NOMO-1 treated with dmso at 0.1 percent for 144 hours (cell line): ENCODE results near the gene GRM2.

Experiments used
- DNase-seq: peaks from one replicate; lab custom pipeline; 2025; ENCODE audit not compliant: unreplicated experiment; lab: John Stamatoyannopoulos, UW

GRM2 gene

DNA sequence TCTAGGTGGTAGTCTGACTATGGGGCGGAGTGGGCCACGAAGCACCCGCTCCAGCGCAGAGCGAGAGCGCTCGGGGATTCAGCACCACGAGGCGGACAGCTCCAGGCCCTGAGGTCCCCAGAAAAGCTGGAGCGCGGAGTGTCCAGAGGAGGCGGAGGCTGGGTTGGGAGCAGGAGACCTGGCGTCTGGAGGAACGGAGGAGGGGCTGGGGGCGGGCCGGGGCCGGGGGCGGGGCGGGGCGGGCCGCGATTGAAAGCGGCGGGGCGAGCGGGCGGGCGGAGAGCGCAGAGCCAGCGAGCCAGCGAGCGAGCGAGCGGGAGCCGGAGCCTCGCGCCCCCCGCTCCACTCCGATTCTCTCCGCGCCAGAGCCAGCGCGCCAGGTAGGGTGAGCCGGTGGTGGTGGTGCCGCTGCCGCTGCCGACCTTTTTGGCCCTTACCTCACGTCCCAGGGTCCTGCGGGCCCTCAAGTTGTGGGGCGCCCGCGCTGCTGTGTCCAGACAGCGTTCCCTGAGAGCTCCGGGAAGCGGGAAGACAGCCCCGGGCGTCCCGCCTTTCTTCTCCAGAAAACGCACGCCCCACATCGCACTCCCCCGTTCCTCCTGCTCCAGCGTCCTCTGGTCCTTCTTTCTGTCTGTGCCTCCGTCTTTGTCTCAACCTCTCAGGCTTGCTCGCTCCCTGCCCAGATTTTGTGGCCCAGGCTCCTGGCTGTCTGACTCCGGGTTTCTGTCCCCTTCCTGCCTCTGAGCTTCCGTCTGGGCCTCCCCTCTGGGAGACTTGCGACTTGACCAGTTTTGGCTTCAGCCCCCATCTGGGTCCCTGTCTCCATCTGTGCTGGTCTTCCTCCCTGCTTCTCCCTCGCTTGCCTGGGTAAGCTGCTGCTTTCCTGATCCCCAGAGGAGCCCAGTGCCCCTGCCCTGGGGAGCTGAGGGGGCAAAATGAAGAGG is at the start of gene GRM2:
TSS of gene GRM2 (plus strand) at position 281 of the 944 bp plus-strand sequence. CDS start 1,916 bp downstream, outside the sequence.
- DNase-seq = no peak

DNA sequence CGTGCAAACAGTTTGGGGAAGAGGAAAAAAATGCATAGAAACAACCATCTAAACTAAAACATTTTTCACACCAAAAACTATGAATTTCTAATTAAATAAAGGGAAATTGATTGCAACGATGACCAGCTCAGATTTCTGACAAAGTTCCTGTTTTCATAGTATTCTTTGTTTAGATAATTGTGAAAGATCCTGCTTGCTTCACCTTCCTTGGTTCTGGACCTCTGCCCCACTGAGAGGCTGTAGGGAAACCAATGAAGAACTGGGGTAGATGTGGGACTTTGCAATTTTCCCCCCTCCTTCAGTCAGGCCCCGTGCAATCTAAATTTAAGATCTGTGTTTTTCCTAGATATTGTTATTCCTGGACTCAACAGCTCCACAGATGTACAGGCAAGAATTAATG is 49.6 kb upstream of the GRM2 start:
- DNase-seq = no peak

DNA sequence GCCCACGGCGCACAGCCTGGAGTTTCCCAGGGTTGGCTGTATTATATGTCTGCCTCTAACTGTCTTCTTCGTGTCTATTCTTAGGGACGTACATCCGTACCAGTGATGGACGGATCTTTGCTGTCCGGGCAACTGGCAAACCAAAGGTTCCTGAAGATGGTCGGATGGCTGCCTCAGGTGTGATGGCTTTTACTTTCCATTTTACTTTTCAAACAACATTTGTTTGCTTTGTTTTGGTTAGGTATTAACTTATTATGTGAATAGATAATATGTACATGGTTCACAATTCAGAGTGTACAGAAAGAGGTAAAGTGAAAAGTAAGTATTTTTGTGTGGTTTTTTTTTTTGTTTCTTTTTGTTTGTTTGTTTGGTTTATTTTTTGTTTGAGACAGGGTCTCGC is 46.9 kb upstream of the GRM2 start:
- no peak for DNase-seq

DNA sequence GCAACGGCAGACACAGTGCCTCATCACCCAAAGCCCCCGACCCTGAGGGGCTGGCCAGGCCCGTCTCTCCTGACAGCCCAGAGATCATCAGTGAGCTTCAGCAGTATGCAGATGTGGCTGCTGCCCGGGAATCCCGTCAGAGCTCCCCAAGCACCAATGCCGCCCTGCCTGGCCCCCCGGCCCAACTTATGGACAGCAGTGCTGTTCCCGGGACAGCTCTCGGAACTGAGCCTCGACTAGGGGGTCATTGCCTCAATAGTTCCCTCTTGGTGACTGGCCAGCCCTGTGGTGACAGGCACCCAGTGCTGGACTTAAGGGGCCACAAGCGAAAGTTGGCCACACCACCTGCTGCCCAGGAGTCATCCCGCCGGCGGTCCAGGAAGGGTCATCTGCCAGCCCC is 44.4 kb upstream of the GRM2 start:
- DNase-seq = no peak

DNA sequence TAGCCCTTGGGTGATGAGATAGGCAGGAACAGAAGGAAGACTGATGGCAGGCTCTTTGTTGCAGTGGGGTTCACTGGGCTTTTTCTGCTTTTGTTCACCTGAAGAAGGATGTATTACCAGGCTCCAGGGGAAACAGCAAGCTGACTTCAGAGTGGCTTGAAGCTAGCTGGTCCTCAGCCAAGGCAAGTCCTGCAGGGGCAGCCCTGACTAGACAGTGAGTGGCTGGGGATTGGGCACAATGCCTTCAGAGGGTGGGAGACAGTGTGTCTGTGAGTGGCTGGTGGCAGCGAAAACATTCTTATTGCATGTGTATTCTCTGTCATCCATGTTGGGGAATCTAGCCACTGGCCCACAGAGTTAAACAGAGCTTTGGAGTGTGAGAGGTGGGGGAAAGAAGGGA is 38.1 kb upstream of the GRM2 start:
- DNase-seq = no peak

DNA sequence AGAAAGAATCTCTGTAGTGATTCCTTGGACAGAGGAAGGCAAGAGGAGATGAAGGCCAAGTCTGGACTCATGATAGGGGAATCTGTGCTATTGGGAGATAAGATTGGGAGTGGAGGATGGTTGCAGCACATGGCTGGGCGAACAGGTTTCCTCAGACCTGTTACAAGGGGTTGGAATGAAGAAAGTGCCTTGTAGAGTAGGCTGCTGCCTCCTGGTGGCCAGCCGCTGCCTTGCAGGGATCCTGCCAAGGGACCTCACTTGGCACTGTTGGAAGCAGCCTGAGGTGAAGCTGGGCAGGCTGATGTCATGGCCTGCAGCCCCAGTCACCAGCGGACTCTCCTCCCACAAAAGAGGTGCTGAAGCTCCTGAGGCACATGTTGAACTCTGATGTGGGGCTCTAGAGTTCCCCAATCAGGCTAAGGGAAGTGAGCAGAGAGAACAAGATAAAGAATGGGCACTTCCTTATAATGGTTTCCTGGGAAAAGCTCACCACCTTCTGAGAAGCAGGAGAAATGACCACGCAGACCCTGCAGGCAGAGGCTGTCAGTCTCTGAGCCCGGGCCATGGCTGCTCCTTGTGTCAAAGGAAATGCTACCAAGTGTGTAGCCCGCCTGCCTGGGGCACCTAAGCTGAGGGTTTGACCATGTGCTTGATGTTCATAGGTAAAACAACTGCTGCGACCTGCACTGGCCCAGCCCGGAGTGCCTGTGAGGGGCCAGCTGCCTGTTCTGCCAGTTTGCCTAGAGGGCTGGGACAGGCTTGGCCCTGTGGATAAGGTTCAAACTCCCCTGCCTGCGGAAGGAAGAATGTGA is 37.4 kb upstream of the GRM2 start:
- DNase-seq = peak; percentile 27

DNA sequence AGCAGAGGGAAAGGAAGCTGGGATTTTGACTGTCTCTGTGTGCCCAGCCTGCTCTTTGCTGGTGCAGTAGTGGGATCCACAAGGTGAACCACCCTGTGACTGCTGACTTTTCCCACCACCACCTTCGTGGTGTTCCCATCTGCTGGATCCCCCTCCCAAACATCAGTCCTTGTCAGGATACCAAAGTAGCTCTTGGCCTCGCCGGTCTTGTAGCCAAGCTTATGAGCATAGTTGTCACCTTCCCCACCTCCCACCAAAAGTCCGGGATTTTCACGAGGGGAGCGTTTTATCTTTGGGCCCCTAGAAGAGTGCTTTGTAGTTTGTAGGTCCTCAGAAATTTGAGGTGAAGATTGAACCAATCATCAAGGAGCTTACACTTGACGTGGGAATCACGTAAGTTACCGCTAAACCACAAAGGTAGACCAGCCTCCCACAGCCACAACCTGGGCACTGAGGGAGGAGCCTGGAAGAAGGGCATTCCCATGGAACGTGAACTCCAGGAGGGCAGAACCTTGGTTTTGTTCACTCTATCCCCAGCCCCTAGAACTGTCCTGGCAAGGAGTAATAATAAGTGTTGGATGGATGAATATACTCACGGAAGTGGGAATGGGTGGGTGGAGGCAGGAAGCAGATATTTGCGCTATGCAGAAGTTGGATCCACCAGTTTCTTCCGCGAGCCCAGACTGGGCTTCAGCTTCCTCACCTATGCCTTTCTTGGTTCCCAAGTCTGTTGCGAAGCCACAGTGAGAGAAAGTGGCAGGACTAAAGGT is 36.6 kb upstream of the GRM2 start:
- DNase-seq = no peak

DNA sequence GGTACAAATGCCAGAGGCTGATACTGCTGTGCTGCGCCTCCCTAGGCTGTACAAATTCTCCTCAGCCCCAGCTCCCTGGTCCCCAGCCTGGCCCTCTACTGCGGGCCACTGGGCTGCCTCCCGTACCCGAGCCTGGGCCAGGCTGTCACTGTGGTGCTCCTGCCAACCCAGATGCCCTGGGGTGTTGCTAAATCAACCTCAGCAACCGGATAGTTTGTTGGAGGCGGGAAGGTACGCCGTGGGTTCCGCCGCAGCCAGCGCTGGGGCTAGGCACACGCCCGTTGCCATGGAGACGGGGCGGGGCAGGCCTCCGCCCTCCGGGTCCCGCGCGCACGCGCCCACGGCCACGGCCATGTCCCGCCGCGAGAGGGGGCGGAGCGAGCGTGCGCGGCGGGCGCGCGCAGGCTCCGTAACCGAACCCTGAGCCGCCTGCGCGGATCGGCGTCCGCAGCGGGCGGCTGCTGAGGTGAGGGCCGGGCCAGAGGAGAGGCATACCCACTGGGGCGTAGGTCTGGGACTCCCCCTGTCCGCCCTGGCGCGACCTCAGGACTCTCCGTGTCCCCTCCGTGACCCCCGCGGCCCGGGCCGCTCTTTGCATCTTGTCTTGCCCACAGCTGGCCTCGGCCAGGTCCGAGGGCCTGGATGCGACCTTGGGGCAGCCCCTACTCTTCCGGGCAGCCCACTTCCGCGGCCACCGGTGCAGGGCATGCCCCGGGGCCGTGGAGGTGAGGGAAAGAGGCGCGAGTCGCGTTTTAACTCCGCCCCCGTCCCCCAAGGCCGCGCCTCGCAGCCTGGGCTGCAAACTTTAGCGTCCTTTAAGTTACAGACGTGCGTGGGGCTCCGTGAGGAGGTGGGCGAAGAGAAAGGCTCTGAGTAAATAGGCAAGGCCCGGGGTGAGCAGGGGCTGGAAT is 35.8 kb upstream of the GRM2 start, which contains the start of gene TEX264:
TSS of gene TEX264 (plus strand) at position 430 of the 911 bp plus-strand sequence. CDS start 3,053 bp downstream, outside the sequence.
- peak; percentile 74 for DNase-seq

DNA sequence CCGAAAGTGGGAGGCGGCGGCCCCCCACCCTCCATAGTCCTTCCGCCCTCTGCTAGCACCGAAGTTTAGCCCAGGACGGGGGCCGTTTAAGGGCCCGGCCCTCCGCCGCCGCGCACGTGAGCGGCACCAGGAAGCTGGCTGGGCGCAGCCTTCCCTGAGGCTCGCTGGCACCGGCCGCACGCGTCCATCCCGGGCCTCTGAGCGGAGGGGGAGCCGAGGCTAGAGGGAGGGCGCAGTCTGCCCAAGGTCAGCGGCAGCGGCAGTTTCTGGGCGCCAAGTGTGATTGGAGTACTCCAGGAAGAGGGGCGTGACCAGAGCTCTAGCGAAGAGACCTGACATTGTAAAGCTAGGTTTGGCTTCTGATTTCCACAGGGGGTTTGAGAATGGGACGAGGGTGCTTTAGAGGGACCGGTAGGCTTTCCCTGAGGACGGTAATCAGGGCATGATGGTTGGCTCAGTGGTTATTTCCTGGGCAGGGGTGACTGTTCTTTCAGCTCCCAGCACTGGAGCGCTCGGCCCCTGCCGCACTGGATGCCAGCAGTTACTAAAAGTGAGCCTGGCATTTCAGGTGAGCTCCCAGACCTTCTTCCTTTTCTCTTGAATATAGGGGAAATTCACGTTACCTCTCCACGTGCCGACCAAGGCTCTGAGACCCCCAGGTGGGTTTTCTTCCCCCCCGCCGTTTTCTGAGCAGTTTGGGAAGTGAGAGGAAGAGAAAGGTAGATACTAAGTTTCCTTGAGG is 35.0 kb upstream of the GRM2 start:
- peak; percentile 74 for DNase-seq

DNA sequence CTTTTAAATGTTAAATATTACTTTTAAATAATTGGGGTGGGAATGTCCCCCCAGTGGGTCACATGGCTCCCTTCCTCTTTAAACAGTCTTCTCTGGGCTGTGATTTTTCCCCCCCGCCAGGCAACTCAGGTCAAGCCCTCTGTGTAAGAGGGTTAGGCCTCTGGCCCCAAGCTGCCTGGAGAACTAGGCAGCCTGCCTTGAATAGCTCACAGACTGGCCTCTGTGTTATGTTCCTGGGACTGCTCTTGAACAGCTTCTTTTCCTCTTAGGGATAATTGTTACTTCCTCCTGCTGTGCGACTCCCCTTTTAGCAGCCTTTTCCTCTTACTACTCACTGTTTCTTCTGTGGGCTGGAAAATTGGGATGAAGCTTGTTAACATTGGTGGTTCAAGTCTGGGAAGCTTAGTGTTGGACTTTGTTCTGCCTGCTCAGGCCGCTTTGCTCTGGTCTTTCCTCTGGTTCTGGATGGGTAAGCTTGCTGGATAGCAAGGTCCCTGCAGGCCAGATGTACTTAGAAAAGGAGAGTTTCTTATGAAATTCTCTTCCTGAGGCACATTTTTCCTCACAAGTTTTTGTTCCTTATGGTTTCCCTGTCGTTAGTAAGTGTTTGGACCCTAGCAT is 33.6 kb upstream of the GRM2 start:
- DNase-seq = no peak

DNA sequence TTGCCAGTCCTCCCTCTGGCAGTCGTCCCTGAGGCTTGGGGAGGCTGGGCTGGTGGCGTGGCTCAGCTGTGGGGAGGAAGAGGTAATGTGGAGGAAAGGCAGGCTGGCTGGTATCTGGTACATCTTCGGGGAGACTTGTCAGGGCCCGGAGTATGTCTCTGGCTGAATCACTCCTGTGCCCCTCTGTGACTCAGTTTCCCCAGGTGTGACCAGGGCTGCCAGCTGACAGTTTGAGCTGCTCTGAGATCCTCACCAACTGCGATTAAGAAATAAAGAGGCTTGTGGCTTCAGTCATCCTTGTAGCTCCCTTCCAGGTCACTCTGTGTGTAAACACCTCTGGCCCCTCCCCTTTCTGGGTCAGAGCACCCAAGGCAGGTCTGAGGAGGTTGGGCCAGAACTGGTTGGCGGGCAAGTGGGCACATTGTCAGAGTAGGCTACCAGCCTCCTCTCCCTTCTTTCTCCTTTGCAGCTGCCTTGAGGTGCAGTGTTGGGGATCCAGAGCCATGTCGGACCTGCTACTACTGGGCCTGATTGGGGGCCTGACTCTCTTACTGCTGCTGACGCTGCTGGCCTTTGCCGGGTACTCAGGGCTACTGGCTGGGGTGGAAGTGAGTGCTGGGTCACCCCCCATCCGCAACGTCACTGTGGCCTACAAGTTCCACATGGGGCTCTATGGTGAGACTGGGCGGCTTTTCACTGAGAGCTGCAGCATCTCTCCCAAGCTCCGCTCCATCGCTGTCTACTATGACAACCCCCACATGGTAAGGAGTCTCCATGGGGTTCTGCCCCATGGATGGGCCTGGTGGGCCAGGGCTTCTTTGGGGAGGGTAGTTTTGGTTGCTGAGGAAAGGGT is 32.8 kb upstream of the GRM2 start:
- no peak for DNase-seq

DNA sequence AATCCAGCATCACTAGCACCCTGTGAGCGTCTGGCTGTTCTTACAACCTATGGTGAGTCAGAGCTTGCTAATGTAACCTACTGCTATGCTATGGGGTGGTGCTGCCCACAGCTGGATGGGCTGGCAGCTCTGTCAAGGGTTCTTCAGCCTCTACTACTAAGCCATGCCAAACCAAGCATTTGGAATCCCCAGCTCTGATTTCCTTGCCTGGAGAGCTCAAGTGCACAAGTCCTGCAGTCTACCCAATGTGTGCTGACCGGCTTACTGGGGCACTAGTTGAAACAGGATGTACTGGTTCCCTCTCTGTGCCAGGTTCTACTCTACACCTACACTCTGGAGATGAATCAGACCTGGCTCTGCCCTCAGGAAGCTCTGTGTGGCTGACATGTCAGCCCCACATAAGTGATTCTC is 31.7 kb upstream of the GRM2 start:
- DNase-seq = no peak

DNA sequence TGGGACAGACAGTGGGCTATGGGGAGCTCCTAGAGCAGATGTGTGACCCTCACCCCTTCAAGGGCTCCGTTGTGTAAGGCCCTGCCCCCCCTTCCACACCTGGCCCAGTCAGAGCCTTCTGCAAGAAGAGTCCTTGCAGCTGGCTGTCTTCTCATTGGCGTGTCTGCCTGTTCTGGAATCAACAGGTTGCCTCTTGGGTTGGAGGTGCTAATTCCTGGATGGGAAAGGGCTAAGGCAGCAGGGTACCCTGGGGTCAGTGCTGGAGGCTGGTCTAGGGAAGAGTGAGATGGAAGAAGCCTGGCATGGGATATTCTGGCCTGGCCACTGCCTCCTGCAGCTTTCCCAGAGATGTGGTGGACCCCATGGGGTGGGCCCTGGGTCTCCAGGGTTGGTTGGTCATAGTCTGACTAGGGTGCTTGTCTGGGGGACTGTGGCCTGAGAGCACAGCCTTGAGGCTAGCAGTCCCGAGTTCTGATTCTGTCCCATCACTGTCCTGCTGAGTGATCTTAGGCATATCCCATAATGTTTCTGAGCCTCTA is 30.7 kb upstream of the GRM2 start:
- no peak for DNase-seq

DNA sequence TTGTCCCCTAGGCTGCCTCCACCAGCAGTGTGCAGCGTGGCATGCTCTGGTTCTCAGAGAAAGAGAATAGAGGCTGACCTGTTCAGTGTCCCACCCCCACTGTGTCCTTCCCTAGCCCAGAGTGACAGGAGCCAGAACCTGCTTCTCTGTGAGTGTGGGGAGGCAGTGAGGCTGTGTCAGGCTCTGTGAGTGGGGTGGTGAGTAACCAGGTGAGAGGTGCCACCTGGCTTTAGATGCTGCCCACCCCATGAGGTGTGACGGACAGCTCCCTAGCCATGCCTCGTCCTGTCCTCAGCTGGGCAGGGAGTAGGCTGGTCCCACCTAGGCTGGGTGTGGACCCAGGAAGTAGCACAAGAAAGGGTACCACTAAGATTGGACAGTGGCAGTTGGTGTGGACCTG is 29.5 kb upstream of the GRM2 start:
- no peak for DNase-seq

DNA sequence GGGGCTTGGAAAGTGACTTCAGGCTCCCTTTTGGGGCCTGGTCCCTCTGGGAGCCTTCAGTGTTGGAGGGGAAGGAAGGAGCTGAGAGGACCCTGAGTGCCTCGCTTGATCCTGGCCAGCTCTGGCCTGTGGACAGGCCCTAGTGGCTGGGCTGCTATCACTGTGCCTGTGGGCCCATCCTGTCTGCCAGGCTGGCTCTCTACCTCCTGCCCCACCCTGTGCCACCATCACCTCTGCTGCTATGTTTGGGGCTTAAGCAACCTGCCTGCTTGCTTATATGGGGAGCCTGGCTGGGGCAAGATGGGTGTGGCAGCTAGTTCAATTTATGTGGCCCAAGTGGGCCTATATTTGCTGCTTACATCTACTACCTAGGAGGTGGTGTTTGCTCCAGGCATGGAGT is 28.7 kb upstream of the GRM2 start:
- DNase-seq = no peak

DNA sequence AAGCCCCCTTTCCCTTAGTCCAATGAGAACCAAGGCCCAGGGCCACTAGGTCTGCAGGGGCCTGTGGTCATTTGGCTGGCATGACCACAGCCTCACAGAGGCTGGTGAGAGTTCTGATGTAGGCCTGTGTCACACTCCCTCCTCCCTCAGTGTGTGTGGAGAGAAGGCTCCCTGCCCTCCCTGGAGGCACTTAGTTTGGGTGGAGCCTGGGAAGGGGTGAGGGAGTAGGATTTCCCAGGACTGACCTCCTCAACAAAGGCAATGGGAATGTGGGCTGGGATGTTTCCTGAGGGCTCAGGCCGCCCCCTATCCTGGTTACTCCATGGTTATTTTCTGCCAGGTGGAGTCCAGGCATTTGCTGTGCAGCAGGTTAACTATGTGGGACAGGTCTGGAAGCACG is 28.2 kb upstream of the GRM2 start:
- DNase-seq = no peak

DNA sequence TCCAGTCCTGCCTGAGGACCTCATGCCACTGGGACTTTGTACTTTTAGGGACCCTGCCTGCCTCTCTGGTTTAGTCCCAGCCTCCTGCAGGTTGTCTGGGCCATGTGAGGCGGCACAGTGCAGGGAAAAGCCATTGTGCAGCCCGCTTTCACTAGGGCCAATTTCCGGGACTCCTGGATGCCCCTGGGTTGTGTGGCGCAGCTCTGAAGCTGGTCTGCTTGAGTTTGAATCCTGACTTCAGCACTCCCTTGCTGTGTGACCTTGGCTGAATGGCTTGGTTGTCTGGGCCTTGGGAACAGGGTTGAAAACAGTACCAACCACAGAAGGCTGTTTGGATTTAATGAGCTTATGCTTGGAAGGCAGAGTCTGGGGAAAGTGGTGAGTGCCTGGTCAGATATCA is 27.6 kb upstream of the GRM2 start:
- DNase-seq = no peak

DNA sequence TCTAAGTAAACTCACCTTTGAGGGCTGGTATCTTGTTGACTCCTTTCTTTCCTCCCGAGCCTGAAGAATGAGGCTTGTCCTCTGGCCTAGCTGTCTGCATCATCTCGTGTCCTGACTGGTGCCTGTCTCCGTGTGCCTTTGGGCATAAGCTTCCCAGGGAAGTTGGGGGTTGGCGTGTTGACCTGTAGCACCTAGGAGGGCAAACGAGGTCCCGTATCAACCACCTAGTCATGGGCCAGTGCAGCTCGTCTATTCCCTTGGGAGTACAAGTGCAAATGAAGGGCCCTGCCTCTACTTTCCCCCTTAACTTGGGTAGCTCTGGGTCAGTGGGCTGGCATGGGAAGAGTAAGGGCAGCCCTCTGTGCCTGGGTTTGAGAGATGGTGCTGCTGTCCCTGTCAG is 27.1 kb upstream of the GRM2 start:
- no peak for DNase-seq
